Measurements from ENCODE around the gene ANO10. TPM values are rescaled to one million over a fixed set of nuclear protein-coding genes. Genes with fewer than 3 reads are reported as not detected.
A peak's percentile ranks its signal among the peaks of the same experiment; 100 is the strongest.

The ANO10 gene
- total and polyA plus RNA-seq, 8 donors: 3.6 to 202 (median 12.5) TPM

DNA sequence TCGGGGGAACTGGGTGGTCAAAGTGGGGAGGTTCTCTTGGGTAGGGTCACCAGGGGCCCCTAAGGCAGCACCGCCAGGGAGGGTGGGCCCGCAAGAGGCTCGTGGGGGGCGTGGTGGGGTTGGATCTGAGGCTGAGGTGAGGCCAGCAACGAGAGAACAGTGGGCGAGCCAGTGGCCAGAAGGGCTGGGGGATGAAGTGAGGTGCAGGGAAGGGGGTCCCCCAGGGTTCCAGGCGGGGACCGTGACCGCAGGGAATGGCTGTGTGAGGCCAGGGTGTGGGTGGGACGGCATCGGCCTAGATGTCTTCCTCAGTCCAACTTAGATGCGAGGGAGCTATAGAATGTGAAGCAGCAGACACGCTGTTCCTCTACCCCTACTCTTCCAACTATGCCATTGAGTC lies 257.3 kb downstream of the ANO10 start:
- Histone ChIP-seq H3K36me3 (peaks cover 0 to 13% (median 8%) of the 10 kb centered on the region in 4 donors), H3K27ac (peak overlapping the region in 1 of 5 donors; percentile 8), H3K4me1 (peaks cover 14 to 18% (median 16%) of the 10 kb centered on the region in 4 donors), H3K27me3 (no peaks in the 10 kb centered on the region), H3K4me3 (no peak overlapping the region), H3K9me3 (no peaks in the 10 kb centered on the region)
- DNase-seq: no peak
- TF ChIP-seq EP300 (IDR thresholded peaks at IDR 0.05) (no peak), POLR2A (IDR thresholded peaks at IDR 0.05) (no peak), POLR2AphosphoS5 (IDR thresholded peaks at IDR 0.05) (no peak)
- TF ChIP-seq, protein P1, sequence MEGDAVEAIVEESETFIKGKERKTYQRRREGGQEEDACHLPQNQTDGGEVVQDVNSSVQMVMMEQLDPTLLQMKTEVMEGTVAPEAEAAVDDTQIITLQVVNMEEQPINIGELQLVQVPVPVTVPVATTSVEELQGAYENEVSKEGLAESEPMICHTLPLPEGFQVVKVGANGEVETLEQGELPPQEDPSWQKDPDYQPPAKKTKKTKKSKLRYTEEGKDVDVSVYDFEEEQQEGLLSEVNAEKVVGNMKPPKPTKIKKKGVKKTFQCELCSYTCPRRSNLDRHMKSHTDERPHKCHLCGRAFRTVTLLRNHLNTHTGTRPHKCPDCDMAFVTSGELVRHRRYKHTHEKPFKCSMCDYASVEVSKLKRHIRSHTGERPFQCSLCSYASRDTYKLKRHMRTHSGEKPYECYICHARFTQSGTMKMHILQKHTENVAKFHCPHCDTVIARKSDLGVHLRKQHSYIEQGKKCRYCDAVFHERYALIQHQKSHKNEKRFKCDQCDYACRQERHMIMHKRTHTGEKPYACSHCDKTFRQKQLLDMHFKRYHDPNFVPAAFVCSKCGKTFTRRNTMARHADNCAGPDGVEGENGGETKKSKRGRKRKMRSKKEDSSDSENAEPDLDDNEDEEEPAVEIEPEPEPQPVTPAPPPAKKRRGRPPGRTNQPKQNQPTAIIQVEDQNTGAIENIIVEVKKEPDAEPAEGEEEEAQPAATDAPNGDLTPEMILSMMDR (IDR thresholded peaks at IDR 0.05): no peak
- intact Hi-C loops (cut with DNase I; ENCODE audit: low total_unique reads): no loop called here
- 93 to 98% (median 97%) methylated on average over 13 to 14 of the region's 14 CpGs for WGBS, 5 donors

DNA sequence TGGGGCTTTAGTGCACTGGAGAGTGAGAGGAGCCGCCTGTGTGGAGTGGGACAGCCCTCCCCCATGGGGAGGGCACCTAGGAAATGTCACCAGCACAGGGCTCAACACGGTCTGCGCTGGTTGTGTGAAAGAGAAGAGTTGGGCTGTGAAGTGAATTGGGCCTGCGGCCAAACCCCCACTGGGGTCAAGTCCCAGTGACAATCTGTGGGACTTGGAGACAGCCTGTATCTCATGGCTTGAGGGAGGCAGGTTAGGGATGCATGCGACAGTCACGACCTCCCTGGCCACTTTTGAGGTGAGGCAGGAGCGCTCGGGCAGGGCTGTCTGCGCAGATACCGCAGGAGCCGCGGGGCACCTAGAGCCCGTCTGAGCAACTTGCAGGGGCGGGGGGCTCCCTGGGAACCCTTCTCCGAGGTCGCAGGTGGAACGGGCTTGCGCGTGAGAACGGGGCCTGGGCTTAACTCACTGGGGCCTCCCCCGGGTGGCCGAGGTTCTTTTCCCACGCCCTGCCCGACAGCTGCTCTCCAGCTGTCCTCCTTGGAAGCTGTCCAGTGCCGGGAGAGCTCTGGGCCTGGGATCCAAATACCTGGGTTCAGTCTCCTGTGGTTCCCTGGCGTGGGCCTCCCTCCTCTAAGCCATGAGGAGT lies 258.1 kb downstream of the ANO10 start:
- peaks cover 14 to 18% (median 16%) of the 10 kb centered on the region in 4 donors for H3K4me1 ChIP-seq
- intact Hi-C loops (cut with DNase I; ENCODE audit: low total_unique reads): no loop called here
- H3K9me3 ChIP-seq: no peaks in the 10 kb centered on the region
- WGBS, 5 donors: 80 to 87% (median 84%) methylated on average over 20 to 26 of the region's 26 CpGs
- peak overlapping the region in 2 of 5 donors; percentile 2 to 8 for H3K27ac ChIP-seq
- no peaks in the 10 kb centered on the region for H3K27me3 ChIP-seq
- no peak for TF ChIP-seq POLR2A (IDR thresholded peaks at IDR 0.05)
- TF ChIP-seq EP300 (IDR thresholded peaks at IDR 0.05): no peak
- TF ChIP-seq POLR2AphosphoS5 (IDR thresholded peaks at IDR 0.05): no peak
- TF ChIP-seq, protein P1 (IDR thresholded peaks at IDR 0.05): no peak
- no peak overlapping the region for H3K4me3 ChIP-seq
- H3K36me3 ChIP-seq: peaks cover 0 to 13% (median 8%) of the 10 kb centered on the region in 4 donors
- DNase-seq: peak in 1 of 2 donors; percentile 59

DNA sequence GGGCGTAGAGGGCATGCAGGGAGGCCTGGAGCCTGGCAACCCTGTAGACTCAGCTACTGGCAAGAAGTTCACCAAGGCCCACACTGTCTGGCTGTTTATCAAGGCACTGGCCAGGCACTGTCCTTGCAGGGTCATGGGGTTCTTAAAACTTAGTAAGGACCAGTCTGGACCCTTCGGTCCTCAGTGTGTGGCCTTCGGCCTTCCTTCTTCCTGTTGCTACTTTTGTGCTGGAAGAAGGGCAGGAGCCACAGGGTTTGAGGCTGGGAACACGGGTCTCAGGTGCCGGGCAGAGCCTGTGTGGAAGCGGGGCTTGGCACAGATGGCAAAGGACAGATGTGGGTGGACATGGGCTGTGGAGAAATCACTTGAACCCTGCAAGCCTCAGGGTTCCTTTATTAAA lies 258.9 kb downstream of the ANO10 start:
- TF ChIP-seq EP300 (IDR thresholded peaks at IDR 0.05): no peak
- TF ChIP-seq, protein P1 (IDR thresholded peaks at IDR 0.05): no peak
- no peak for TF ChIP-seq POLR2A (IDR thresholded peaks at IDR 0.05)
- no peak for TF ChIP-seq POLR2AphosphoS5 (IDR thresholded peaks at IDR 0.05)
- H3K27me3 ChIP-seq: no peaks in the 10 kb centered on the region
- H3K4me3 ChIP-seq: no peak overlapping the region
- H3K27ac ChIP-seq: no peak overlapping the region
- peaks cover 0 to 13% (median 8%) of the 10 kb centered on the region in 4 donors for H3K36me3 ChIP-seq
- DNase-seq: no peak
- H3K9me3 ChIP-seq: no peaks in the 10 kb centered on the region
- 93 to 99% (median 94%) methylated on average over 6 of the region's 6 CpGs for WGBS, 5 donors
- H3K4me1 ChIP-seq: peaks cover 14 to 18% (median 16%) of the 10 kb centered on the region in 4 donors
- intact Hi-C loops (cut with DNase I; ENCODE audit: low total_unique reads): no loop called here

DNA sequence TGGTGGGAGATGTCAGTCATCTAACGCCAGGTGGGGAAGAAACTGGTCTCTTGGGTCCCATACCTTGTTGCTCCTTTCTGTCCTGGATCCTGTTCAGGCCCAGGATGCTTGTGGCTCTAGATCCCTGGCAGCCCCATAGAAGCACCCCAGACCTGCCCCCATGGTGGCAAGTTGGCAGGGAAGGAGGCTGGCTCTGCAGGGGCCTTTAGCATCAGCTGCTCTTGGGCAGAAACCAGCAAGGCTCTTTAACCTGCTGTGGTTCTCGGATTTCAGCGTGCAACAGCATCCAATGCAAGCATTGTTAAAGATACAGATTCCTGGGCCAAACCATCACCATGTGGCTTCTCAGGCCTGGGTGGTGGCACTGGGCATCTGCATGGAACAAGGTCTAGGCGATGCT lies 259.6 kb downstream of the ANO10 start:
- H3K4me1 ChIP-seq: peaks cover 14 to 18% (median 16%) of the 10 kb centered on the region in 4 donors
- 93 to 97% (median 96%) methylated on average over 3 to 4 of the region's 4 CpGs for WGBS, 5 donors
- H3K4me3 ChIP-seq: no peak overlapping the region
- TF ChIP-seq POLR2AphosphoS5 (IDR thresholded peaks at IDR 0.05) (no peak), EP300 (IDR thresholded peaks at IDR 0.05) (no peak), POLR2A (IDR thresholded peaks at IDR 0.05) (no peak)
- TF ChIP-seq, protein P1 (IDR thresholded peaks at IDR 0.05): no peak
- no peak for DNase-seq
- H3K36me3 ChIP-seq: peaks cover 0 to 13% (median 8%) of the 10 kb centered on the region in 4 donors
- H3K9me3 ChIP-seq: peaks cover 0 to 3% (median 0%) of the 10 kb centered on the region in 4 donors
- H3K27ac ChIP-seq: no peak overlapping the region
- intact Hi-C loops (cut with DNase I; ENCODE audit: low total_unique reads): no loop called here
- no peaks in the 10 kb centered on the region for H3K27me3 ChIP-seq

Data from stomach (tissue), 9 donors.